NCI-H774 (cell line): ENCODE measurements around the gene SPACA9.

Experiments used
- DNase-seq: peaks from one replicate; lab custom pipeline; 2025; lab: John Stamatoyannopoulos, UW

Gene SPACA9

GRCh38 chr9:132878695-132879456 lies at the start of gene SPACA9:
TSS of gene SPACA9 (plus strand) at chr9:132878898. CDS start at chr9:132883948, 5,050 bp downstream.
- peak; percentile 64 for DNase-seq

- no peak for DNase-seq
Observed at GRCh38 chr9:132832171-132832881, 46.4 kb upstream of the SPACA9 start.

- DNase-seq = no peak
Observed at GRCh38 chr9:132833550-132834121, 45.1 kb upstream of the SPACA9 start.

GRCh38 chr9:132834343-132834742 lies 44.4 kb upstream of the SPACA9 start:
- DNase-seq = no peak

- DNase-seq = no peak
Observed at GRCh38 chr9:132837501-132838286, 41.0 kb upstream of the SPACA9 start.

- no peak for DNase-seq
Observed at GRCh38 chr9:132838291-132838690, 40.4 kb upstream of the SPACA9 start.

GRCh38 chr9:132840980-132841379 lies 37.7 kb upstream of the SPACA9 start:
- DNase-seq = no peak

GRCh38 chr9:132842124-132843044 lies 36.3 kb upstream of the SPACA9 start:
- no peak for DNase-seq

- no peak for DNase-seq
Observed at GRCh38 chr9:132846109-132846917, 32.4 kb upstream of the SPACA9 start.

- no peak for DNase-seq
Observed at GRCh38 chr9:132846918-132847515, 31.7 kb upstream of the SPACA9 start.

GRCh38 chr9:132849185-132849706 lies 29.5 kb upstream of the SPACA9 start:
- peak; percentile 26 for DNase-seq

- no peak for DNase-seq
Observed at GRCh38 chr9:132853482-132853881, 25.2 kb upstream of the SPACA9 start.

GRCh38 chr9:132854832-132855231 lies 23.9 kb upstream of the SPACA9 start:
- no peak for DNase-seq

GRCh38 chr9:132855904-132856303 lies 22.8 kb upstream of the SPACA9 start:
- no peak for DNase-seq

- DNase-seq = no peak
Observed at GRCh38 chr9:132857031-132857430, 21.7 kb upstream of the SPACA9 start.

- DNase-seq = no peak
Observed at GRCh38 chr9:132857616-132858342, 20.9 kb upstream of the SPACA9 start.

GRCh38 chr9:132858751-132859150 lies 19.9 kb upstream of the SPACA9 start:
- DNase-seq = no peak

- DNase-seq = no peak
Observed at GRCh38 chr9:132861666-132862065, 17.0 kb upstream of the SPACA9 start.

- no peak for DNase-seq
Observed at GRCh38 chr9:132862533-132862932, 16.2 kb upstream of the SPACA9 start.
